ENCODE results near the gene CYP1A2.

GRCh38 chr15:74723754-74724334 is 24.8 kb upstream of the CYP1A2 start:
- TF ChIP-seq ZNF558 (tag by site-specific recombination; IDR thresholded peaks at IDR 0.05) (no peak), CTCF (tag by site-specific recombination; IDR thresholded peaks at IDR 0.05) (no peak), ZBTB1 (tag by site-specific recombination; IDR thresholded peaks at IDR 0.05) (no peak), ZNF561 (tag by site-specific recombination; IDR thresholded peaks at IDR 0.05; ENCODE audit: borderline replicate concordance) (peak; percentile 59; the same call in 1 of the 2 replicates), ZNF133 (tag by site-specific recombination; IDR thresholded peaks at IDR 0.05) (no peak), ZNF600 (tag by site-specific recombination; IDR thresholded peaks at IDR 0.05) (no peak), ZNF292 (tag by site-specific recombination; IDR thresholded peaks at IDR 0.05; ENCODE audit: borderline replicate concordance, low read depth) (no peak), ZNF24 (tag by site-specific recombination; IDR thresholded peaks at IDR 0.05) (0 out of 2 replicates have a peak, but pooled peaks have one; percentile 58)

All from HEK293 (cell line).